Right lobe of liver (tissue), 4 donors: Measurements from ENCODE around the gene CPLX1.

Source experiments
- POLR2A ChIP-seq: fragments of 450-650 bp; IDR thresholded peaks from one replicate; pipeline ENCODE4 v1.6.1; 2017; ENCODE audit warnings: antibody characterized with exemption, mild to moderate bottlenecking
- TF ChIP-seq, protein P1 (sequence below), 4 donors: fragments of 200-600 bp in 3 of 4; fragments of 450-650 bp in 1 of 4; IDR thresholded peaks; one replicate each; pipeline versions ENCODE4 v1.5.1 to v1.8.0; 2016 to 2022; ENCODE audit warnings: antibody characterized with exemption in 4 of 4, mild to moderate bottlenecking in 2 of 4
- donor health status: DM: no; HTN: no; CAD: no.
- donor health status: DM: no; HTN: no; CAD: no.
- donor health status: DM: no; HTN: yes; CAD: no.

DNA sequence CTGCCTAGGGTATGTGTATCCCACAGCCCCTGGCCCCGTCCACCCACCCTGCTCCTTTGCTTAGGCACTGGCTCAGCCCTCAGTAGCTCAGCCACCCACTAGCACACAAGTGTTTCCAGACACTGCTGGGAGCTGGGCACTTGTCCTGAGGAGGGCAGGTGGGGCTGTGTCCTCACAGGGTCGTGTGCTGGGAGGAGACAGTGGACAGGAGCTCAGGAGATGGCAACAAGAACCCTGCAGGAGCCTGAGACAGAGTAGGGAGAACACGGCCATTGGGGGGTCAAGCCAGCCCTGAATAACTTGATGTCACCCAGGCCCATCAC is 5.5 kb upstream of the CPLX1 start:
- TF ChIP-seq, protein P1, sequence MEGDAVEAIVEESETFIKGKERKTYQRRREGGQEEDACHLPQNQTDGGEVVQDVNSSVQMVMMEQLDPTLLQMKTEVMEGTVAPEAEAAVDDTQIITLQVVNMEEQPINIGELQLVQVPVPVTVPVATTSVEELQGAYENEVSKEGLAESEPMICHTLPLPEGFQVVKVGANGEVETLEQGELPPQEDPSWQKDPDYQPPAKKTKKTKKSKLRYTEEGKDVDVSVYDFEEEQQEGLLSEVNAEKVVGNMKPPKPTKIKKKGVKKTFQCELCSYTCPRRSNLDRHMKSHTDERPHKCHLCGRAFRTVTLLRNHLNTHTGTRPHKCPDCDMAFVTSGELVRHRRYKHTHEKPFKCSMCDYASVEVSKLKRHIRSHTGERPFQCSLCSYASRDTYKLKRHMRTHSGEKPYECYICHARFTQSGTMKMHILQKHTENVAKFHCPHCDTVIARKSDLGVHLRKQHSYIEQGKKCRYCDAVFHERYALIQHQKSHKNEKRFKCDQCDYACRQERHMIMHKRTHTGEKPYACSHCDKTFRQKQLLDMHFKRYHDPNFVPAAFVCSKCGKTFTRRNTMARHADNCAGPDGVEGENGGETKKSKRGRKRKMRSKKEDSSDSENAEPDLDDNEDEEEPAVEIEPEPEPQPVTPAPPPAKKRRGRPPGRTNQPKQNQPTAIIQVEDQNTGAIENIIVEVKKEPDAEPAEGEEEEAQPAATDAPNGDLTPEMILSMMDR (IDR thresholded peaks at IDR 0.05), result no peak
- no peak for TF ChIP-seq POLR2A
